ENCODE measurements around the gene FBXO42. TPM values are rescaled to one million over a fixed set of nuclear protein-coding genes. Genes with fewer than 3 reads are reported as not detected.
"Not testable (repeated sequence)": the region's sequence is repeated elsewhere in the genome, so short reads cannot be mapped to it uniquely, and the experiment has no call there.

FBXO42 gene
- total and polyA plus RNA-seq, 9 of the 15 experiments (the other 6 are each of a cell fraction or from before 2014, with no cell fraction given): 7.2 to 24.8 (median 17.4) TPM

DNA sequence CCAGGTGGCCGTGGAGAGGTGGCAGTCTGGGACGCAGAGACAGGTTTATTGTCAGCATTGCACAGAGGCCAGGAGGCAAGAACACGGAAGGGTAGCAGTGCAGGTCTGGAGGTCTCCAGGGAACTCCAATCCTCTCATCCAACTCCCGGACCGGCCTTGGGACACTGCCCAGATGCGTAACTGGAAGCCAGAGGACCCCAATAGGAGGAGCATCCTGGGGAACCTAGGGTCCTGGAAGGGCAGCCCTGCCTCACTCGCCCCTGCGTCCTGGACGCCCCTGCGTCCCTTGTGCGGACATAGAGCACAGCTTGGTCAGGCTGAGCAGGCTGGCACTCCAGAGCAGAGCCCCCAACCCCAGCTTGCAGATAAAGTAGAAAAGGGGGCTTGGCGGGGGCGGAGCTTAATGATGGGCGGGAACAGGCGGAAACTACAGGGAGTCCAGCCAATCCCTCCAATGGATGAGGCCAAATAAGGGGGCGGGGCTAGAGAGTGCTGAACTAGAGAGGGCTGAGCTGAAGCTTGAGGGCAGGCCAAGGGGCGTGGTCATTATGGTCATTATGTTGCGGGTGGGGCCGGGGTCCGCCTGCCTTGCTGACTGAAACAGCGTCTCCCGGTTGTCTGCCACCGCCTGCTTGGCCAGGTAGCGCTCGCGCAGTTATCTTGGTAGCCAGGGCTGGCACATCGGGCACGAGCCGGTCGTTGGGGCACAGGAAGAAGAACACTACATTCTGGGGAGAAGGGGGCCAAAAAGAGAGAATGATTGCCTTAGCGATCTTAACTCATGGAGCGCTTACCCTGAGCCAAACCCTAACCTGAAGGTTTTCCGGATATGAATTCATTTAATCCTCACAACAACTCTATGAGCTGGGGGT lies 136.2 kb downstream of the FBXO42 start (continued):
- TF ChIP-seq, protein P1, sequence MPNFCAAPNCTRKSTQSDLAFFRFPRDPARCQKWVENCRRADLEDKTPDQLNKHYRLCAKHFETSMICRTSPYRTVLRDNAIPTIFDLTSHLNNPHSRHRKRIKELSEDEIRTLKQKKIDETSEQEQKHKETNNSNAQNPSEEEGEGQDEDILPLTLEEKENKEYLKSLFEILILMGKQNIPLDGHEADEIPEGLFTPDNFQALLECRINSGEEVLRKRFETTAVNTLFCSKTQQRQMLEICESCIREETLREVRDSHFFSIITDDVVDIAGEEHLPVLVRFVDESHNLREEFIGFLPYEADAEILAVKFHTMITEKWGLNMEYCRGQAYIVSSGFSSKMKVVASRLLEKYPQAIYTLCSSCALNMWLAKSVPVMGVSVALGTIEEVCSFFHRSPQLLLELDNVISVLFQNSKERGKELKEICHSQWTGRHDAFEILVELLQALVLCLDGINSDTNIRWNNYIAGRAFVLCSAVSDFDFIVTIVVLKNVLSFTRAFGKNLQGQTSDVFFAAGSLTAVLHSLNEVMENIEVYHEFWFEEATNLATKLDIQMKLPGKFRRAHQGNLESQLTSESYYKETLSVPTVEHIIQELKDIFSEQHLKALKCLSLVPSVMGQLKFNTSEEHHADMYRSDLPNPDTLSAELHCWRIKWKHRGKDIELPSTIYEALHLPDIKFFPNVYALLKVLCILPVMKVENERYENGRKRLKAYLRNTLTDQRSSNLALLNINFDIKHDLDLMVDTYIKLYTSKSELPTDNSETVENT (CRISPR knock-in tag; IDR thresholded peaks at IDR 0.05): no peak
- TF ChIP-seq ZNF274 (IDR thresholded peaks at IDR 0.05; ENCODE audit: borderline replicate concordance, low read depth, low read length): no peak
- TF ChIP-seq ZFP1 (CRISPR knock-in tag; IDR thresholded peaks at IDR 0.05): no peak
- TF ChIP-seq ATF1 (CRISPR knock-in tag; IDR thresholded peaks at IDR 0.05): no peak
- peak; percentile 46; the same call in 1 of the 2 replicates for TF ChIP-seq ATF1 (tag; IDR thresholded peaks at IDR 0.05)
- no peak for TF ChIP-seq RHOXF2B (CRISPR knock-in tag; conservative IDR thresholded peaks at IDR 0.05)
- TF ChIP-seq GABPB1 (CRISPR knock-in tag; IDR thresholded peaks at IDR 0.05): 0 out of 2 replicates have a peak, but pooled peaks have one; percentile 35
- TF ChIP-seq GTF2E2 (tag; IDR thresholded peaks at IDR 0.05): no peak
- no peak for TF ChIP-seq BRD4 (IDR thresholded peaks at IDR 0.05)
- TF ChIP-seq SMARCA4 (IDR thresholded peaks at IDR 0.05): 0 out of 2 replicates have a peak, but pooled peaks have one; percentile 7

DNA sequence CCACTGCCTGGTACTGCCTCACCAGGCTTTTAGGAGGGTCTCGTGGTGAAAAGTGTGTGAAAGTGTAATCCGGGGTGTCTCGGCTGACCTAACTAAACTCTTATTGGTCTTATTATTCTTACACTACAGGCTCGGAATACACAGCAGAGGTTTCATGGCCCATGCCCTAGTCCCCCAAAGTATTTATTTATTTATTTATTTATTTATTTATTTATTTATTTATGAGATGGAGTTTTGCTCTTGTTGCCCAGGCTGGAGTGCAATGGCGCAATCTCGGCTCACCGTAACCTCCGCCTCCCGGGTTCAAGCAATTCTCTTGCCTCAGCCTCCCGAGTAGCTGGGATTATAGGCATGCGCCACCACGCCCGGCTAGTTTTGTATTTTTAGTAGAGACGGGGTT lies 137.0 kb downstream of the FBXO42 start:
- H3K4me3 ChIP-seq; H3K79me2 ChIP-seq (ENCODE audit: control insufficient read depth, insufficient read depth, low read length); DNase-seq (ENCODE audit: extremely low read depth in 1 of 4, low spot score in 3 of 4); H3K9me3 ChIP-seq (replicated peaks; ENCODE audit: control insufficient read depth, insufficient read depth, low read depth, low read length); FAIRE-seq; intact Hi-C loops (cut with micrococcal nuclease); H2AFZ ChIP-seq (ENCODE audit: low read depth, low read length); H3K9me1 ChIP-seq (ENCODE audit: control insufficient read depth, insufficient read depth, low read length); H3K36me3 ChIP-seq (ENCODE audit: control insufficient read depth, insufficient read depth, low read length); H3K4me2 ChIP-seq (ENCODE audit: insufficient read depth, low read length); H3K9ac ChIP-seq (ENCODE audit: insufficient read depth in 1 of 2, low read depth in 2 of 2, low read length in 2 of 2); ATAC-seq; CTCF ChIA-PET (ENCODE audit: low intra/inter-chr PET ratio); BruUV-seq (replicated peaks); H3K27me3 ChIP-seq (ENCODE audit: control insufficient read depth in 2 of 2, insufficient read depth in 2 of 2, low read length in 2 of 2); H4K20me1 ChIP-seq (replicated peaks; ENCODE audit: control insufficient read depth, insufficient read depth, low read length); in situ Hi-C loops (cut with MboI); H3K27ac ChIP-seq (ENCODE audit: extremely low read depth, low read depth, low read length): not testable (repeated sequence)
- peaks cover 15 to 33% of the 10 kb centered on the region in 2 experiments; a peak in 4 of 5 replicates for H3K4me1 ChIP-seq (replicated peaks in 1 of 2; ENCODE audit: control insufficient read depth in 2 of 2, insufficient read depth in 2 of 2, low read length in 2 of 2)
- POLR2A ChIA-PET: interaction anchor here (0.6 to 1.1 kb wide), 2 partner anchors 15 to 33 kb away, joined by 3 to 4 read pairs; no protein-coding TSS in a partner anchor
- WGBS (ENCODE audit: insufficient coverage, low coverage, missing lambda C conversion rate): 83% methylated on average over 11 of the region's 14 CpGs

DNA sequence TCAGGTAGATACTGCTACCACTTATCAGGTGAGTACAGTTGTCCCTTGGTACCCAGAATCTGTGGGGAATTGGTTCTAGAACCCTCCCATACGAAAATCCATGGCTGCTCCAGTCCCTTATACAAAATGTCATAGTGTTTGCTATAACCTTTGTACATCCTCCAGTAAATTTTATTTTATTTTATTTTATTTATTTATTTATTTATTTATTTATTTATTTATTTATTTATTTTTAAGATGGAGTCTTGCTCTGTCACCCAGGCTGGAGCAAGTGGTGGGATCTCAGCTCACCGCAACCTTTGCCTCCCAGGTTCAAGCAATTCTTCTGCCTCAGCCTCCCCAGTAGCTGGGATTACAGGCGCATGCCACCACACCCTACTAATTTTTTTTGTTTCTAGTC lies 138.7 kb downstream of the FBXO42 start:
- H3K9me3 ChIP-seq (replicated peaks; ENCODE audit: control insufficient read depth, insufficient read depth, low read depth, low read length); H3K27me3 ChIP-seq (ENCODE audit: control insufficient read depth in 2 of 2, insufficient read depth in 2 of 2, low read length in 2 of 2); H3K9ac ChIP-seq (ENCODE audit: insufficient read depth in 1 of 2, low read depth in 2 of 2, low read length in 2 of 2); POLR2A ChIA-PET; FAIRE-seq; H3K79me2 ChIP-seq (ENCODE audit: control insufficient read depth, insufficient read depth, low read length); DNase-seq (ENCODE audit: extremely low read depth in 1 of 4, low spot score in 3 of 4); H2AFZ ChIP-seq (ENCODE audit: low read depth, low read length); BruUV-seq (replicated peaks); ATAC-seq; in situ Hi-C loops (cut with MboI); H3K36me3 ChIP-seq (ENCODE audit: control insufficient read depth, insufficient read depth, low read length); CTCF ChIA-PET (ENCODE audit: low intra/inter-chr PET ratio); H3K4me3 ChIP-seq; intact Hi-C loops (cut with micrococcal nuclease); H4K20me1 ChIP-seq (replicated peaks; ENCODE audit: control insufficient read depth, insufficient read depth, low read length); H3K9me1 ChIP-seq (ENCODE audit: control insufficient read depth, insufficient read depth, low read length); H3K27ac ChIP-seq (ENCODE audit: extremely low read depth, low read depth, low read length); H3K4me2 ChIP-seq (ENCODE audit: insufficient read depth, low read length): not testable (repeated sequence)
- peaks cover 19 to 46% of the 10 kb centered on the region in 2 experiments; a peak in 4 of 5 replicates for H3K4me1 ChIP-seq (replicated peaks in 1 of 2; ENCODE audit: control insufficient read depth in 2 of 2, insufficient read depth in 2 of 2, low read length in 2 of 2)
- 61% methylated on average over 3 of the region's 3 CpGs for WGBS (ENCODE audit: insufficient coverage, low coverage, missing lambda C conversion rate)

Measured in K562 (cell line).